HFFc6 (cell line): Measurements from ENCODE around the gene ZNF737. TPM values are rescaled to one million over a fixed set of nuclear protein-coding genes. Genes with fewer than 3 reads are reported as not detected.
"Not testable (repeated sequence)": the region's sequence is repeated elsewhere in the genome, so short reads cannot be mapped to it uniquely, and the experiment has no call there.

Experiments used
- DNase-seq: peaks from one replicate; pipeline ENCODE4 v3.0.0-alpha.2; 2018
- H3K27ac Mint-ChIP-seq: 2 replicates; pipeline ENCODE4 v1.8.0; 2020; ENCODE audit warnings: mild to moderate bottlenecking, mixed read lengths
- H3K27me3 Mint-ChIP-seq: 2 replicates; pipeline ENCODE4 v1.8.0; 2021; ENCODE audit warnings: mild to moderate bottlenecking, moderate library complexity, mixed read lengths; ENCODE audit not compliant: insufficient read depth
- H3K36me3 Mint-ChIP-seq: 2 replicates; pipeline ENCODE4 v1.8.0; 2021; ENCODE audit warnings: low read depth, mixed read lengths
- H3K4me1 Mint-ChIP-seq: 2 replicates; pipeline ENCODE4 v1.8.0; 2020; ENCODE audit warnings: low read depth, mixed read lengths
- H3K4me3 Mint-ChIP-seq: 2 replicates; pipeline ENCODE4 v1.8.0; 2020; ENCODE audit warnings: mild to moderate bottlenecking, moderate library complexity, mixed read lengths
- H3K9me3 Mint-ChIP-seq: 2 replicates; pipeline ENCODE4 v1.8.0; 2020; ENCODE audit warnings: mild to moderate bottlenecking, mixed read lengths
- CTCF ChIP-seq: fragments of 200-600 bp; sonication (generic); IDR thresholded peaks from 2 replicates; pipeline ENCODE4 v1.5.0; 2021; ENCODE audit warnings: antibody characterized with exemption, mild to moderate bottlenecking
- long read RNA-seq: library from polyadenylated mRNA; unstranded; transcript quantifications from one replicate; pipeline ENCODE4 v2.0.0, GENCODE V29; 2019
- total RNA-seq, 6 experiments: library from RNA; stranded (reverse); fragmentation: NEBNext Ultra II Directional; extraction: Animal tissue kit (Norgen Biotek cat#: 25700); gene quantifications; 2 replicates in 1 of 6; 3 replicates in 5 of 6; pipeline ENCODE4 v1.2.3, GENCODE V29; 2021

Gene ZNF737
- total RNA-seq = 1 to 10 TPM; 2.1 to 3.2 (median 2.5) TPM
- long read RNA-seq, partial matches to known transcripts = 0 of 2 reads
- long read RNA-seq, other reads (novel, unspliced or antisense) = 0 of 2 reads

- peak within 1 kb of the TSS; percentile 95 for H3K4me3 Mint-ChIP-seq
- H3K36me3 Mint-ChIP-seq = peaks cover 22% of the 10 kb centered on the region
- peak; percentile 81 for DNase-seq
- peaks cover 56% of the 10 kb centered on the region for H3K9me3 Mint-ChIP-seq
- H3K27me3 Mint-ChIP-seq = no peaks in the 10 kb centered on the region
- peak; percentile 47 for TF ChIP-seq CTCF
- no peaks in the 10 kb centered on the region for H3K4me1 Mint-ChIP-seq
- H3K27ac Mint-ChIP-seq = peak within 1 kb of the TSS; percentile 95
These were observed at the start of gene ZNF737 for GRCh38 chr19:20565321-20566018. TSS of gene ZNF737 (minus strand) at chr19:20565781. CDS start at chr19:20565640, 141 bp downstream.

GRCh38 chr19:20614971-20615370 is 49.4 kb upstream of the ZNF737 start:
- not testable (repeated sequence) for H3K36me3 Mint-ChIP-seq, H3K27ac Mint-ChIP-seq, H3K27me3 Mint-ChIP-seq, H3K4me3 Mint-ChIP-seq, DNase-seq
- peaks cover 14% of the 10 kb centered on the region; the same call in 1 of the 2 replicates for H3K4me1 Mint-ChIP-seq
- H3K9me3 Mint-ChIP-seq = peaks cover 48% of the 10 kb centered on the region

GRCh38 chr19:20612711-20613316 is 47.2 kb upstream of the ZNF737 start:
- no peak for TF ChIP-seq CTCF
- no peak for DNase-seq
- Mint-ChIP-seq H3K27ac (no peak overlapping the region), H3K27me3 (no peaks in the 10 kb centered on the region), H3K36me3 (no peaks in the 10 kb centered on the region), H3K9me3 (peaks cover 43% of the 10 kb centered on the region), H3K4me1 (peaks cover 14% of the 10 kb centered on the region; the same call in 1 of the 2 replicates), H3K4me3 (peak overlapping the region; percentile 84)

- no peak for DNase-seq
- Mint-ChIP-seq H3K27ac (no peak overlapping the region), H3K27me3 (no peaks in the 10 kb centered on the region), H3K36me3 (no peaks in the 10 kb centered on the region), H3K4me3 (peak overlapping the region; percentile 84; the same call in 1 of the 2 replicates), H3K4me1 (peaks cover 14% of the 10 kb centered on the region; the same call in 1 of the 2 replicates), H3K9me3 (peaks cover 37% of the 10 kb centered on the region)
- TF ChIP-seq CTCF = no peak
These were observed 46.3 kb upstream of the ZNF737 start for GRCh38 chr19:20611866-20612265.

GRCh38 chr19:20607943-20608342 is 42.4 kb upstream of the ZNF737 start:
- peaks cover 7% of the 10 kb centered on the region; the same call in 1 of the 2 replicates for H3K4me1 Mint-ChIP-seq
- H3K27me3 Mint-ChIP-seq = no peaks in the 10 kb centered on the region; the same call in 1 of the 2 replicates
- no peaks in the 10 kb centered on the region for H3K36me3 Mint-ChIP-seq
- no peak overlapping the region for H3K27ac Mint-ChIP-seq
- DNase-seq = no peak
- no peak for TF ChIP-seq CTCF
- H3K4me3 Mint-ChIP-seq = no peak overlapping the region
- peaks cover 32% of the 10 kb centered on the region for H3K9me3 Mint-ChIP-seq

- Mint-ChIP-seq H3K4me3 (no peak overlapping the region), H3K27me3 (no peaks in the 10 kb centered on the region; the same call in 1 of the 2 replicates), H3K36me3 (peaks cover 39% of the 10 kb centered on the region), H3K4me1 (no peaks in the 10 kb centered on the region), H3K27ac (no peak overlapping the region), H3K9me3 (peaks cover 82% of the 10 kb centered on the region)
- no peak for DNase-seq
- no peak for TF ChIP-seq CTCF
These were observed 7.0 kb downstream of the ZNF737 start for GRCh38 chr19:20558571-20558970.
